Mucosa of descending colon (tissue), 3 donors: ENCODE measurements around the gene DKK1. TPM values are rescaled to one million over a fixed set of nuclear protein-coding genes. Genes with fewer than 3 reads are reported as not detected.
"Not testable (repeated sequence)": the region's sequence is repeated elsewhere in the genome, so short reads cannot be mapped to it uniquely, and the experiment has no call there.

Experiments used
- ATAC-seq: fragments of 200-7000 bp; cut with Tn5 transposase; one replicate; pipeline ENCODE4 v1.9.1; 2020; ENCODE audit warnings: mild to moderate bottlenecking, moderate library complexity
- DNase-seq, 3 donors: peaks; one replicate each; pipeline ENCODE4 v3.0.0-alpha.2; 2020
- H3K36me3 ChIP-seq: fragments of 200-600 bp; one replicate; pipeline ENCODE4 v1.8.0; 2021; ENCODE audit warnings: low read depth, mild to moderate bottlenecking
- H3K4me1 ChIP-seq: fragments of 200-600 bp; one replicate; pipeline ENCODE4 v1.8.0; 2021; ENCODE audit warnings: low read depth, mild to moderate bottlenecking
- H3K4me3 ChIP-seq: fragments of 200-600 bp; one replicate; pipeline ENCODE4 v1.8.0; 2021; ENCODE audit warnings: mild to moderate bottlenecking
- H3K9me3 ChIP-seq: fragments of 200-600 bp; one replicate; pipeline ENCODE4 v1.8.0; 2021; ENCODE audit warnings: mild to moderate bottlenecking
- intact Hi-C, 2 donors: fragments of 100-400 bp; cut with DNase I in 1 of 2; cut with micrococcal nuclease in 1 of 2; formaldehyde crosslinking; loops; one replicate each; pipeline versions ENCODE4 v1.11.0 to v1.11.1; 2022; cut with DNase I, micrococcal nuclease
- total RNA-seq, 3 donors: library from RNA; stranded (reverse); fragmentation: NEBNext Ultra II Directional in 2 of 3; extraction: Animal tissue kit (Norgen Biotek cat#: 25700) in 2 of 3; gene quantifications; one replicate each; pipeline versions ENCODE4 v1.2.1 to v1.2.4, GENCODE V29; 2021 to 2023
- TF ChIP-seq, protein P1 (sequence below): fragments of 200-600 bp; IDR thresholded peaks from one replicate; pipeline ENCODE4 v1.8.0; 2022; ENCODE audit warnings: antibody characterized with exemption, mild to moderate bottlenecking
- donor health status: DM: no; HTN: no; CAD: no; lungs with moderate emphysema.
- donor health status: DM: no; HTN: no; CAD: no.
- donor health status: DM: no; HTN: yes; CAD: no.

DKK1 gene
- total RNA-seq, 3 donors from 2014 or later, result 1.5 TPM; not detected in 2

DNA sequence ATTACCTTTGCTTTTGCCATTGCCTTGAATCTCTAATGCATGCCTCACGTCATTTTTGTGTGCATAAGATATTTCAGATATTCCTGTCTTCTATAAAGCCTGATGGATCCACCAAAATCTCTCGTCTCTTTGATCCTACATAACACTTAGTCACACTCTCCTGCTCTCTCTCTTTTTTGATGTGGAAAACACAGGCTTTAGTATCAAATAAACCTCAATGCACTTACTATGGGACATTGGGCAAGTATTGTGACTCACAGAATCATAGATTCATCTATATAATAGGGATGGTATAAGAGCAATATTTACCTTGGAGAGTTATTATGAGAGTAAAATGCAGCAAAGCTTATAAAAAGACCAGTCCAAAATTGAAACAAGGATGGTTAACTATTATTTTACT is 39.1 kb downstream of the DKK1 start:
- ATAC-seq, result no peak
- H3K36me3 ChIP-seq, result no peaks in the 10 kb centered on the region
- DNase-seq, result no peak
- TF ChIP-seq, protein P1, sequence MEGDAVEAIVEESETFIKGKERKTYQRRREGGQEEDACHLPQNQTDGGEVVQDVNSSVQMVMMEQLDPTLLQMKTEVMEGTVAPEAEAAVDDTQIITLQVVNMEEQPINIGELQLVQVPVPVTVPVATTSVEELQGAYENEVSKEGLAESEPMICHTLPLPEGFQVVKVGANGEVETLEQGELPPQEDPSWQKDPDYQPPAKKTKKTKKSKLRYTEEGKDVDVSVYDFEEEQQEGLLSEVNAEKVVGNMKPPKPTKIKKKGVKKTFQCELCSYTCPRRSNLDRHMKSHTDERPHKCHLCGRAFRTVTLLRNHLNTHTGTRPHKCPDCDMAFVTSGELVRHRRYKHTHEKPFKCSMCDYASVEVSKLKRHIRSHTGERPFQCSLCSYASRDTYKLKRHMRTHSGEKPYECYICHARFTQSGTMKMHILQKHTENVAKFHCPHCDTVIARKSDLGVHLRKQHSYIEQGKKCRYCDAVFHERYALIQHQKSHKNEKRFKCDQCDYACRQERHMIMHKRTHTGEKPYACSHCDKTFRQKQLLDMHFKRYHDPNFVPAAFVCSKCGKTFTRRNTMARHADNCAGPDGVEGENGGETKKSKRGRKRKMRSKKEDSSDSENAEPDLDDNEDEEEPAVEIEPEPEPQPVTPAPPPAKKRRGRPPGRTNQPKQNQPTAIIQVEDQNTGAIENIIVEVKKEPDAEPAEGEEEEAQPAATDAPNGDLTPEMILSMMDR, result no peak
- intact Hi-C loops, result no loop called here
- H3K9me3 ChIP-seq, result no peaks in the 10 kb centered on the region
- no peak overlapping the region for H3K4me3 ChIP-seq
- no peaks in the 10 kb centered on the region for H3K4me1 ChIP-seq

GRCh38 chr10:52353960-52354394 is 39.9 kb downstream of the DKK1 start:
- intact Hi-C loops, result no loop called here
- ATAC-seq, result no peak

GRCh38 chr10:52357971-52358370 is 43.9 kb downstream of the DKK1 start:
- intact Hi-C loops, result no loop called here
- TF ChIP-seq, protein P1, result no peak
- Histone ChIP-seq H3K36me3 (no peaks in the 10 kb centered on the region), H3K9me3 (no peaks in the 10 kb centered on the region), H3K4me1 (no peaks in the 10 kb centered on the region), H3K4me3 (no peak overlapping the region)
- DNase-seq (no peak), ATAC-seq (no peak)

More at GRCh38 chr10:52353960-52354394, 39.9 kb downstream of the DKK1 start:
- Histone ChIP-seq H3K4me3 (no peak overlapping the region), H3K36me3 (no peaks in the 10 kb centered on the region), H3K9me3 (no peaks in the 10 kb centered on the region), H3K4me1 (no peaks in the 10 kb centered on the region)
- DNase-seq, result no peak
- TF ChIP-seq, protein P1, result no peak

DNA sequence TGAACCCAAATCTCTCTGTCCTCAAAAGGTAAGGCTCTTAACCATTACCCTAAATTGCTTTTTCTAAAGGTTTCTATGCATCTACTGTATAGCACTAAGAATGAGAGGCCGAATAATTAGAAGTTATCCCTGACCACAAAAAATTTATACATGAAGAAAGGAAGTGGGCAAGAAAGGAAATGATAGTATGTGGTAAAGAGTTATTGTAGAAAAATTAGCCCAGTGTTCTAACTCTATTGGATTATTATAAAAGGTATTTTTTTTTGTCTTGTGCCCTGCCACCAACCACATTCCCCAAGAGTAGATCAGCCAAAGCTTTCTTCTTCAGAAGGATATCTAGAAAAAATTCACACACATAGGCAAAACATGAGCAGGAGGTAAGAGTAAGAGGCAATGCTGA is 45.4 kb downstream of the DKK1 start:
- DNase-seq, result no peak
- TF ChIP-seq, protein P1, result no peak
- intact Hi-C loops, result no loop called here
- no peaks in the 10 kb centered on the region for H3K4me1 ChIP-seq
- H3K9me3 ChIP-seq, result no peaks in the 10 kb centered on the region
- H3K4me3 ChIP-seq, result no peak overlapping the region
- no peak for ATAC-seq
- H3K36me3 ChIP-seq, result no peaks in the 10 kb centered on the region

- H3K9me3 ChIP-seq, ATAC-seq, DNase-seq, H3K4me1 ChIP-seq, H3K4me3 ChIP-seq, intact Hi-C loops, H3K36me3 ChIP-seq: not testable (repeated sequence)
Measured at GRCh38 chr10:52365547-52366432, 51.7 kb downstream of the DKK1 start.
